SK-N-SH treated with all-trans-retinoic acid at 6 μM for 48 hours (cell line): ENCODE results near the gene GABBR2.

Source experiments
- ARNTL ChIP-seq: fragments of 450-650 bp; formaldehyde crosslinking; IDR thresholded peaks from 2 replicates; pipeline ENCODE4 v1.5.0; 2020; ENCODE audit warnings: low read depth, mild to moderate bottlenecking, moderate library complexity, borderline replicate concordance
- CREB5 ChIP-seq: fragments of 250-450 bp; sonication (Bioruptor Pico); IDR thresholded peaks from 2 replicates; pipeline ENCODE4 v1.5.1; 2020; ENCODE audit warnings: low read depth, mild to moderate bottlenecking, moderate library complexity
- CSRNP3 ChIP-seq: fragments of 250-450 bp; sonication (Bioruptor Pico); IDR thresholded peaks from 2 replicates; pipeline ENCODE4 v1.5.1; 2021; ENCODE audit warnings: mild to moderate bottlenecking, moderate library complexity
- OSR1 ChIP-seq: fragments of 250-450 bp; sonication (Bioruptor Pico); IDR thresholded peaks from 2 replicates; pipeline ENCODE4 v1.8.0; 2022; ENCODE audit warnings: moderate library complexity, mild to moderate bottlenecking, inconsistent platforms
- PATZ1 ChIP-seq: fragments of 250-450 bp; sonication (Bioruptor Pico); IDR thresholded peaks from 2 replicates; pipeline ENCODE4 v1.8.0; 2020; ENCODE audit warnings: mild to moderate bottlenecking, moderate library complexity, borderline replicate concordance
- POU6F1 ChIP-seq: fragments of 250-450 bp; sonication (Bioruptor Pico); IDR thresholded peaks from 2 replicates; pipeline ENCODE4 v1.8.0; 2021; ENCODE audit warnings: low read depth, mild to moderate bottlenecking, moderate library complexity, borderline replicate concordance
- PPARA ChIP-seq: fragments of 250-450 bp; sonication (Bioruptor Pico); IDR thresholded peaks from 2 replicates; pipeline ENCODE4 v1.5.0; 2020; ENCODE audit warnings: mild to moderate bottlenecking, borderline replicate concordance
- RARB ChIP-seq: fragments of 250-450 bp; sonication (Bioruptor Pico); IDR thresholded peaks from 2 replicates; pipeline ENCODE4 v1.8.0; 2021; ENCODE audit warnings: mild to moderate bottlenecking, moderate library complexity
- SNAI2 ChIP-seq: fragments of 250-450 bp; sonication (Bioruptor Pico); IDR thresholded peaks from 2 replicates; pipeline ENCODE4 v1.5.0; 2020; ENCODE audit warnings: mild to moderate bottlenecking, moderate library complexity
- TOX ChIP-seq: fragments of 250-450 bp; sonication (Bioruptor Pico); IDR thresholded peaks from 2 replicates; pipeline ENCODE4 v1.8.0; 2021; ENCODE audit warnings: mild to moderate bottlenecking, moderate library complexity, borderline replicate concordance
- ZC3H10 ChIP-seq: fragments of 250-450 bp; sonication (Bioruptor Pico); IDR thresholded peaks from 2 replicates; pipeline ENCODE4 v1.5.1; 2021; ENCODE audit warnings: mild to moderate bottlenecking, moderate library complexity
- ZFP30 ChIP-seq: fragments of 450-650 bp; formaldehyde crosslinking; IDR thresholded peaks from 2 replicates; pipeline ENCODE4 v1.5.0; 2022; ENCODE audit warnings: mild to moderate bottlenecking, moderate library complexity
- ZNF565 ChIP-seq: fragments of 450-650 bp; formaldehyde crosslinking; conservative IDR thresholded peaks from 2 replicates; pipeline ENCODE4 v1.5.0; 2020; ENCODE audit warnings: low read depth, mild to moderate bottlenecking, moderate library complexity
- ZNF70 ChIP-seq: fragments of 450-650 bp; formaldehyde crosslinking; IDR thresholded peaks from 2 replicates; pipeline ENCODE4 v1.5.0; 2020; ENCODE audit warnings: mild to moderate bottlenecking, moderate library complexity

- TF ChIP-seq PATZ1 (CRISPR knock-in tag) (no peak), OSR1 (CRISPR knock-in tag) (no peak), ZFP30 (CRISPR knock-in tag) (no peak), SNAI2 (CRISPR knock-in tag) (no peak), CREB5 (CRISPR knock-in tag) (no peak), ARNTL (no peak), CSRNP3 (no peak), ZNF565 (CRISPR knock-in tag) (no peak), RARB (CRISPR knock-in tag) (no peak), TOX (no peak), ZNF70 (no peak), ZC3H10 (CRISPR knock-in tag) (no peak), POU6F1 (CRISPR knock-in tag) (no peak), PPARA (CRISPR knock-in tag) (no peak)
These were observed 27.5 kb upstream of the GABBR2 start for GRCh38 chr9:98736226-98736625.
